OCI-LY1 (cell line): ENCODE data around the gene INPP4A.

ENCODE experiments used
- EZH2 ChIP-seq: fragments of 200-600 bp; sonication (generic), shearing (Covaris generic); IDR thresholded peaks from 2 replicates; pipeline ENCODE4 v1.8.0; 2017; ENCODE audit warnings: borderline replicate concordance, mixed run types, mild to moderate bottlenecking, antibody characterized with exemption, low read length, moderate library complexity, mixed read lengths
- TF ChIP-seq, protein P1 (sequence below): fragments of 200-600 bp; sonication (generic), shearing (Covaris generic); IDR thresholded peaks from 2 replicates; pipeline ENCODE4 v1.5.1; 2017; ENCODE audit warnings: mild to moderate bottlenecking, antibody characterized with exemption, low read length, moderate library complexity, mixed read lengths

DNA sequence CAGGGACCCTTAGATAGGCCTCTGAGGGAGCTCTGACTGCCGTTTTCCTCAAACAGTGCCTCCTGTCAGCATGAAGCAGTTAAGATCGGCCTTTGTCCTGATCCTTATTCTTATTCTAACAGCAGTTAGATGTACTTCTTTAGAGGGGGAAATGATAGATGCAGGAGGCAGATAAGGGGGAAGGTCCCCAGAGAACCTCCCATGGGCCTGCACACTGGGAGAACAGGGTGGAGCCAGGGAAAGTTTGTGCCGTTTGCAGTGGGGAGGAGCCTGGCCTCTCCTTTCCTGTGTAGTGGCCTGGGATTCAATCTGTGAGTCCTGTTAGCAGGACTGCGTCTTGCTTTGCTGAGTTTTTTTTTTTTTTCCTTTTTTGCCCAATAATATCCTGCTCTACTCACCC lies 7.9 kb upstream of the INPP4A start:
- TF ChIP-seq, protein P1, sequence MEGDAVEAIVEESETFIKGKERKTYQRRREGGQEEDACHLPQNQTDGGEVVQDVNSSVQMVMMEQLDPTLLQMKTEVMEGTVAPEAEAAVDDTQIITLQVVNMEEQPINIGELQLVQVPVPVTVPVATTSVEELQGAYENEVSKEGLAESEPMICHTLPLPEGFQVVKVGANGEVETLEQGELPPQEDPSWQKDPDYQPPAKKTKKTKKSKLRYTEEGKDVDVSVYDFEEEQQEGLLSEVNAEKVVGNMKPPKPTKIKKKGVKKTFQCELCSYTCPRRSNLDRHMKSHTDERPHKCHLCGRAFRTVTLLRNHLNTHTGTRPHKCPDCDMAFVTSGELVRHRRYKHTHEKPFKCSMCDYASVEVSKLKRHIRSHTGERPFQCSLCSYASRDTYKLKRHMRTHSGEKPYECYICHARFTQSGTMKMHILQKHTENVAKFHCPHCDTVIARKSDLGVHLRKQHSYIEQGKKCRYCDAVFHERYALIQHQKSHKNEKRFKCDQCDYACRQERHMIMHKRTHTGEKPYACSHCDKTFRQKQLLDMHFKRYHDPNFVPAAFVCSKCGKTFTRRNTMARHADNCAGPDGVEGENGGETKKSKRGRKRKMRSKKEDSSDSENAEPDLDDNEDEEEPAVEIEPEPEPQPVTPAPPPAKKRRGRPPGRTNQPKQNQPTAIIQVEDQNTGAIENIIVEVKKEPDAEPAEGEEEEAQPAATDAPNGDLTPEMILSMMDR = no peak
- TF ChIP-seq EZH2 = no peak
